Activated T-helper 1 cell treated with anti-CD3 and anti-CD28 coated beads, Interleukin-2, amount 50 U/mL, for 16 hours (primary cell): ENCODE data around the gene GAST.

ENCODE experiments used
- DNase-seq, 2 donors: peaks; one replicate each; pipeline ENCODE4 v3.0.0-alpha.2; 2020; ENCODE audit warnings: low read depth in 1 of 2, low spot score in 1 of 2

GAST gene

DNA sequence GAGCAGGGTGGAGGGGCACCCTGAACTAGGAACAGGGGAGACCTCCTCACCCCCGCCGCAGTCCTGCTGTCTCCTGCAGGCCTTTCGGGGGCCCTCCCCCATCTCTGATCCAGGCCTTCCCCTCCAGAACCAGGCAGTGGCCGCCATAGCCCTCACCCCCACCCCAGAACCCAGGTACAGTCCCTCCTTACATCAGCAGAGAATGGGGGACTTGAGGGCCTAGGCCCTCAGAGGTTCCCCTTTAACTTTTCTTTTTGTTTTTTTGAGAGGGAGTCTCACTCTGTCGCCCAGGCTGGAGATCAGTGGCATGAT is 26.6 kb downstream of the GAST start:
- DNase-seq = no peak

DNA sequence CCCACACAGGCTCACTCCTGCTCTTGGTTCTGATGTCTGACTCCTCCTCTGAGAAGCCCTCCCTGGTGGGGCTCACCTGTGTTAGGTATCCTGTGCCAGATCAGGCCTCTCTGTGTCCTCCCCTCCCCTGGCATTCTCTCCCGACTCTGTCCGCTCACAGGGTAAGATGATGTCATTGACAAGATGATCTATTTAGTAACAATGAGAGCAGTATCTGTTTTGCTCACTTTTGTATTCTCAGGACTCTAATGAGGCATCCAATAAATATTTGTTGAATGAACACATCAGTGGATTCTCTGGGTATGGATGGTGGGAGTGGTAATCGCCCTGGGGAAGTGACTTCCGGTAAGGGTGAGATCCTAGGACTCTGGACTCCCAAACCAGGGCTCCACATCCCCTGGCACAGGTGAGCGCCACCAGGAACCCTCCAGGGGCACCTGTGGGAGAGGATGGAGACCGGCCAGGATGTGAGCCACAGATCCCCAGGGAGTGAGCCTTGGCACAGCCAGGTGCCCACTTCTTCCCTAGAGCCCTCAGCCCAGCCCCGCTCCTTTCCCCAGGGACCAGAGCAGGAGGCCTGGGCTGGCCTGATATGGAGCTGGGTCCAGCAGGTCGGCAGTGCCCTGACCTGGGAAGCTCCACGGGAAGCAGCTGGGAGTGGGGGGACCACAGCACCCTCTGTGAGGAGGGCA is 27.7 kb downstream of the GAST start:
- DNase-seq = no peak

DNA sequence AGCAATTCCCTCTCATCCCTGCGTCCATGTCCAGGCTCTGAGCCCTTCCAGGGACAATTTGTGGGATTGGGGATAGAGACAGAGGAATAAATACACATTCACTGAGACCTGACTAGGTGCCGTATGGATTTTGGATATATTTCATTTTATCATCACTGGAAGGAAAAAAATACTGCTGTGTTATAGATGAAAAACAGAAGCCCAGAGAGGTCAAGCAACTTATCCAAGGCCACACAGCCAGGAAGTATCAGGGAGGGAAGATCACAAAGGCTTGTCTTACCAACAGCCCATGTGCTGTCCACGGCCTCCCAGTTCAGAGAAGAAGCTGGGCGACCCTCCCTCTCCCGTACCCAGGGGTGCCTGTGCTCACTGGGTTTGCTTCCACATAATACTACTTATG is 28.4 kb downstream of the GAST start:
- DNase-seq = no peak

DNA sequence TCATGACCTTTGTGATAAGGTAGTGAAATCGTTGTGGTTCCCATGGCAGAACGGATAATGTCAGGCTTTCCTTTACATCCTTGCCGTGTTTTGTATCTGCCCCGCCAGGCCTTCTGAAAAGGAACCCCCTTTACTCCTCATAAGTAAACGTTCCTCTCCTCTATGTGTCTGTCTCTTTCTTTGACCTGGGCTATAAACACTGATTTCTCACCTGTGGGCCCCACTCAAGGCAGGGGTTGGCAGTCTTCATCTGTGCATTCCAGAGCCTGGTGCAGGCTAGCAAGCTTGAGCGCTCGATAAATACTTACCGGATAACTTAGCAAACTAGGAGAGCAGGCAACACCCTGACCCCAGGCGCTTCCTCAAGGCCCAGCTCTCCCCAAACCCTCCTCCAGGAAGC is 29.6 kb downstream of the GAST start:
- no peak for DNase-seq

DNA sequence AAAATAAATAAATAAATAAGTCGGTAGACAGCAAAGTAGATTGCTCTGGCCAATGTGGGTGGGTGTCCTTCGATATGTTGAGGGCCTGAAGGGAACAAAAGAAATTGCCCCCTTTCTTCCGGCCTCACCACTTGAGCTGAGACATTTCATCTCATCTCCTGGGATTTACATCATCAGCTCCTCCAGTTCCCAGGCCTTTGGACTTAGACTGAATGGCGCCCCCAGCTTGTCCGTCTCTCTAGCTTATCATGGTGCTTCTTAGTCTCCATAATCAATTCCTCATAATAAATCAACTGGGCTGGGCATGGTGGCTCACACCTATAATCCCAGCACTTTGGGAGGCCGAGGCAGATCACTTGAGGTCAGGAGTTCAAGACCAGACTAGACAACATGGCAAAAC is 36.1 kb downstream of the GAST start:
- DNase-seq = no peak

DNA sequence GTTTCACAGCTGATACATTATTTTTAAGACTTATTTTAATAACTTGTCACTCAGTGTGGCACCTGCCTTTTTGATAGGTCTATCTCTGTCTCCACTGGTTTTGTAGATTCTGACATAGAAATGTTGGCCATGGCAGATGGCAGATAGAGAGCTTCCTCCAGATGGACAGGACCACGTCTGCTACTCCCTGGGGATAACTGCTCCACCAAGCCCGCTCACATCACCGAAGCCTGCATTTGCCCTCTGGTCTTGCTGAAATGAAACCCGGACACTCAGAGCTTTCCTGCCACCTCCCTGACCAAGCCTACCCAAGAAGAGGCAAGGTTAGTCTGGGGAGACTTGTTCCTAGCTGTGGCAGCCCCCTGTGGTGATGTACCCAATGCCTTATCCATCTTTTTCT is 38.7 kb downstream of the GAST start:
- no peak for DNase-seq

DNA sequence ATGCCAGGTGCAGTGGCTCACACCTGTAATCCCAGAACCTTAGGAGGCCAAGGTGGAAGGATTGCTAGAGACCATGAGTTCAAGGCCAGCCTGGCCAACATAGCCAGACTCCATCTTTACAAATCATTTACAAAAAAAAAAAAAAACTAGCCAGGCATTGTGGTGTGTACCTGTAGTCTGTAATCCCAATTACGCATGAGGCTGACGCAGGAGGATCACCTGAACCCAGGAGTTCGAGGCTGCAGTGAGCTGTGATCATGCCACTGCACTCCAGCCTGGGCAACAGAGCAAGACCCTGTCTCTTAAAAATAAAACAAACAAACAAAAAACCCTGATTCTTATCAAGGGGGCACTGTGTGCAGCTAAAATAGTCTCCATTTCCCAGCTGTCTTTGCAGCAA is 39.2 kb downstream of the GAST start:
- DNase-seq = no peak

DNA sequence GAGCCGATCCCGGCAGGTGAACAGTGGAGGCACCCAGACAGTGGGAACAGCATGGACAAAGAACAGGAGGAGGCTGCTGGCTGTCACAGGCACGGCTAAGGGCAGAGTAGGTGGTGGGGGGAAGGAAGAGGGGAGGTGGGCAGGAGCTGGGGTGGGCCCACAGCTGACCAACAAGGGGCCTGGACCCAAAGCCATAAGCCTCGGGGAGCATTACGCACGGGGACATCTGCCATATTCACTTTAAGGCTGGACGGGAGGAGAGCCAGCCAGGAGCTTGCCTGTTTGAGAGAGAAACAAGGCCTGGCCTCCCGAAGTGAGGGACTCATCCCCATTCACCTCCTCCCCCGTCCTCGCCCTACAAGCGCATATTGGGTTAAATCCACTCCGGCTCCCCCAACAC is 41.9 kb downstream of the GAST start:
- DNase-seq = no peak

DNA sequence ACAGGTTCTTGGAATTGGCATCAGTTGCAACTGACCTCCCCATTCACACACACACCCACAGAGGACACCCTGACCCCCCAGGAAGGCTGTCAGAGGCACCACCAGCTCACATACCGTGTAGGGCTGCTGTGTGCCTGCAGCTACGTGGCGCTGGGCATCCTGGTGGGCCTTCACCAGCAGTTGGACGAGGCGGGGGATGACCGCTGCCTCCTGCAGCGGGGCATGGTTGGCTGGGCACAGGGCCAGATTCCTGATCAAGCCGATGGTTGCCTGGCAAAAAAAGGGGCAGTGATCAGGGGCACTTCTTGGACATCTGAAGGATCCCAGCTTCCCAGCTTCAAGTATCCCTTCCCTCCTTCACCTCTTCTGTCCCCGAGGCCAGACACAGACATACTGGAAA is 46.5 kb downstream of the GAST start:
- DNase-seq = no peak

DNA sequence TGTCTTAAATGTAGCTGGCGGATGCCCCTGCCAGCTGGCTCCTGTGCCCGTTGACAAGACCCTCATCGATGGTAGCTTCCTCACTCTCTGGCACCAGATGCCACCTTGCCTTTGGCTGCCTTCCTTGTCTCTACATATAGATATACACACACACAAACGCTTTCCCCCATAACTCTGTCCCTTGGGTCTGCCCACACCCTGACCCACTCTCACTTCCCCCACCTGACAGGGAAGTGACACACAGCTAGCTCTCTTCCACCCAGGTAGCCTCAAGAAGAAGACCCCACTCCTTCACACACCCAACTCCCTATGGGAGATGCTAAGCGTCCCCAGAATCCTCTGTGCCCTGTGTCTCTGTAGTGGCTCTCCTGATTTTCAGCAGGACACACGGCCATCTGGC is 48.7 kb downstream of the GAST start:
- DNase-seq = no peak

DNA sequence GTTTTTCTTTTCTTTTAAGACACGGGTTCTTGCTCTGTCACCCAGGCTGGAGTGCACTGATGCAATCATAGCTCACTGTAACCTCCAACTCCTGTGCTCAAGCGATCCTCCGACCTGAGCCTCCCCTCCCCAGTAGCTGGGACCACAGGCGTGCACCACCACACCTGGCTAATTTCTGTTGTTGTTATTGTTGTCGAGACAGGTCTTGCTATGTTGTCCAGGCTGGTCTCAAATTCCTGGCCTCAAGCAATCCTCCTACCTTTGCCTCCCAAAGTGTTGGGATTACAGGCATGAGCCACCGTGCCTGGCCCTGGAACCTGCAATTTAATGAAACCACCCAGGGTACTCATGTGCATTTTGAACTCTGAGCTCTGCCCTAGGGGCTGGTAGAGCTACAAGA is 50.3 kb downstream of the GAST start:
- DNase-seq = no peak

DNA sequence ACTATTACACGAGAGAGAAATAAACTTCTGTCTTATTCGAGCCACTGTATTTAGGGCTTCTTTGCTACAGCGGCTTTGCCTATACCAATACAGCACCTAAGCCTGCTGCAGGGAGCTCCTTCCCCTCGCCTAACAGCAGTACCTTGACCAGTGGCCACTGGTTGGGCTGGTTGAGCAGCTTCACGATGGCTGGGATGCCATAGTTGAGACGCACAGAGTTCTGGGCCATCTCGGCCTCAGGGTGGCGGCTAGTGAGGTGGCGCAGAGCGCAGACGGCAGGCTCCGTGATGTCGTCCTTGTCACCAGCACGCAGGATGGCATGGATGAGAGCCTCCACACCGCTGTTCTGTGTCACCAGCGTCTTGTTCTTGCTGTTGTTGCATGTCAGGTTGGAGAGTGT is 50.7 kb downstream of the GAST start:
- DNase-seq = no peak

DNA sequence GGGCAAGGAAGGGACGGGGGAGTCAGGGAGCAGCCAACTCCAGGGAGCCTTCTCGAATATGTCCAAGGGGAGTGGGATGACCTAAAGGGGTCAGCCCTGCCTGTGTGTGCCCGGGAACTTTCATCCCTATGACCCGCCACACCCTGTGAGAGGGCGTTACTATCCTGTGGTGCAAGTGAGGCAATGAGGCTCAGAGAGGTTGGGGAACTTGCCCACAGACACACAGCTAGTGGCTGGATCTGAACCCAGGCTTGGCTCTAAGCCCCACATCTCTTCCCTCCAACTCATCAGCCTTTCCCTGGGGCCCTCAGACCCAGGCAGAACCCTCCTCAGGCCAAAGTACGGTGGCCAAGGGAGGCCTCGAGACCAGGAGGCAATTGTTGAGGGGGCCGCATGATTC is 51.2 kb downstream of the GAST start:
- DNase-seq = no peak
